HG03039 (cell line): ENCODE data around the gene ACTG2.

Experiments
- ATAC-seq: cut with Tn5 transposase; IDR thresholded peaks from one replicate; pipeline ENCODE4 v1.9.1; 2021; ENCODE audit warnings: mild to moderate bottlenecking, moderate library complexity; ENCODE audit not compliant: unreplicated experiment

The ACTG2 gene

DNA sequence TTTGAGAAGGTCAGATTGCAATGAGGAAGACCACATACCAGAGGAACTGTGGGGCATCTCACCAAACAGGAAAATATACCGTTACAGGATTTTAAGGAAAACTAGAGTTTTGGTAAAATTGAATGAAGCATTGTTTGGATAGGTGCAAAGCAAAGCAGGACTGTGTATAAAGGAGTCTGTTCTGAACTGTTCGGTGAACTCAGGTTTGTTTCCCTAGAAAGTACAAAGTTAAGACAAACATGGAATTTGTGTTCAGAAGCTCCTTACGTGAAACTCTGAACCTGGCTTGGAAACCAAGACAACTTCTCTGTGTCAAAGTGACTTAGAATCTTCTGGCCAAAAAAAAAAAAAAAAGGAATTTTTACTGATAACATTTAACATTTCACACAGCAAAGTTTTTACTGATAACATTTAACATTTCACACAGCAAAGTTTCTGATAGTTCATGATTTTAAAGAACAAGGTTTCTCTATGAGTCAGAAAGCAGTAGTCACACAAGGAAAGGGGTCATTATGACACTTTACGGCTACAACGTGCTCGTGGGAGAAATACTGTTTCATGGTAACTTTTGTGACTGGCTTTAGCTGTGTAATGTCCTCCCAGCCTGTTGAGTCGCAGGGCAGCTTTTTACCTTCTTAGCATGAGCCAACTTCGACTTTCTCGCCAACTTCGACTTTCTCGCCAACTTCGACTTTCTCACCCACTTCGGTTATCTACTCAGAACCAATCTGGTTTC lies 70.7 kb downstream of the ACTG2 start:
- peak; percentile 46 for ATAC-seq

- ATAC-seq: no peak
Observed at GRCh38 chr2:73964223-73964622, 71.4 kb downstream of the ACTG2 start.

- ATAC-seq: no peak
Observed at GRCh38 chr2:73965053-73965452, 72.2 kb downstream of the ACTG2 start.

DNA sequence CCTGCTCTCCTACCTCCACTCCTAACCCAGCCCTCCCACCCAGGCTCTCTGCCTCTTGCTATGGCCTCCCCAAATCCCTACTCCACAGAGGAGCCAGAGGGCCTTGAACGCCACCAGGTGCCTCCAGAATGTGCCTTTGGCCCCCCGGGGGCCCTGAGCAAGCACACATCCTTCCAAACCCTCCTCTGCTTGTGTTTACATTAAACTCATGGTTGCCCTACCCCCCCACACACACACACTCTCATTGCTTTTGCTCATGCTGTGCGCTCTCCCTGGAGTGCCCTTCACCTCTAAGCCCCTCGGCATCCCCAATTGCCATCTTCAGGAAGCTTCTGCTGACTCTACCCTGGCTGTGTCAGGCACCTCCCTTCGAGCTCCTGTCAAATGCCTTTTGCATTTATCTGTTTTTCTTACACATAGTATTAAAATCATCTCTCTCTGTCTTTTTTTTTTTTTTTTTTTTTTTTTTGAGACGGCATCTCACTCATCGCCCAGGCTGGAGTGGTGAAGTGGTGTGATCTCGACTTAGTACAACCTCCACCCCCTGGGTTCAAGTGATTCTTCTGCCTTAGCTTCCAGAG lies 75.6 kb downstream of the ACTG2 start:
- no peak for ATAC-seq

DNA sequence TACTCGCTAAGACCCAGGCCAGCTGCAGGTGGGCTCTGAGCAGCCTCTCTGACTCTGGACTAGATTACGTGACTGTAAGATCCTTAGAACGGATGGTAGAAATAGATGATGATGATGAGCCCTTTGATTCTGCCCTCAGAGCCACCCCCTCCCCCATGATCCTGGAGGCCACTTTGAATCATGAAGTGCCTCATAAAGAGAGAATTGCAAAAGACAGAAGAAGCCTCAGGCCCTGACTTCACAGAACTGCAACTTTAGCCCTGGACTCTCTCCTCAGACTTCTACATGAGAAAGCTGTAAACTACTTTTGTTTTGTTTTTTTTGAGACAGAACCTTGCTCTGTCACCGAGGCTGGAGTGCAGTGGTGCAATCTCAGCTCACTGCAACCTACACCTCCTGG lies 76.5 kb downstream of the ACTG2 start:
- no peak for ATAC-seq
